HG03565 (cell line): Measurements from ENCODE around the gene TMEM106C.

ENCODE experiments used
- ATAC-seq: cut with Tn5 transposase; IDR thresholded peaks from one replicate; pipeline ENCODE4 v1.9.1; 2021; ENCODE audit warnings: mild to moderate bottlenecking, moderate library complexity; ENCODE audit not compliant: unreplicated experiment

The TMEM106C gene

GRCh38 chr12:48013287-48013686 lies 49.9 kb downstream of the TMEM106C start:
- ATAC-seq, result no peak

GRCh38 chr12:48015129-48015528 lies 51.7 kb downstream of the TMEM106C start:
- ATAC-seq, result no peak

- ATAC-seq, result no peak
Observed at GRCh38 chr12:48015954-48016353, 52.6 kb downstream of the TMEM106C start.

- ATAC-seq, result no peak
Observed at GRCh38 chr12:48016373-48017020, 53.1 kb downstream of the TMEM106C start.

- ATAC-seq, result no peak
Observed at GRCh38 chr12:48017496-48017895, 54.1 kb downstream of the TMEM106C start.

GRCh38 chr12:48017921-48018617 lies 54.7 kb downstream of the TMEM106C start:
- ATAC-seq, result no peak
